GM18870 (cell line): ENCODE results near the gene THOC3.
"Not testable (repeated sequence)": the region's sequence is repeated elsewhere in the genome, so short reads cannot be mapped to it uniquely, and the experiment has no call there.

Experiments
- ATAC-seq: cut with Tn5 transposase; IDR thresholded peaks from one replicate; pipeline ENCODE4 v1.9.1; 2021; ENCODE audit warnings: moderate library complexity; ENCODE audit not compliant: unreplicated experiment

THOC3 gene

DNA sequence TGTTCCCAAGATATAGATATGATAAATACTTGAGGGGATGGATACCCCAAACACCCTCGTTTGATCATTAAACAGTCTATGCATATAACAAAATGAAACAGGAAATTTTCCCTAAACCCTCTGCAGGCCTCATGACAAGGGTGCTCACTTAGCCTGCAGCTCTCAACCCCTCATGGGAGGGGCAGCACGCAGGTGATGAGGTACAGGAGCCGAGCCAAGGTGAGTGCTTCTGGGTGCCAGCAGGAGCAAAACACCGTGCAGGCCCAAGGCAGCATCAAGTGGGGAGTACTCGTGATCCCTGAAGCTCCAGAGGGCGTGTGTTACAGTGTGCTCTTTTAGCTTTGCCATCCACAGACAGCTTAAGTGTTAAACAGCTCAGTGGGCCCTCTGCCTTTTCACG, 24.9 kb downstream of the THOC3 start:
- ATAC-seq: not testable (repeated sequence)

GRCh38 chr5:175940632-175941031, 27.5 kb downstream of the THOC3 start:
- not testable (repeated sequence) for ATAC-seq

DNA sequence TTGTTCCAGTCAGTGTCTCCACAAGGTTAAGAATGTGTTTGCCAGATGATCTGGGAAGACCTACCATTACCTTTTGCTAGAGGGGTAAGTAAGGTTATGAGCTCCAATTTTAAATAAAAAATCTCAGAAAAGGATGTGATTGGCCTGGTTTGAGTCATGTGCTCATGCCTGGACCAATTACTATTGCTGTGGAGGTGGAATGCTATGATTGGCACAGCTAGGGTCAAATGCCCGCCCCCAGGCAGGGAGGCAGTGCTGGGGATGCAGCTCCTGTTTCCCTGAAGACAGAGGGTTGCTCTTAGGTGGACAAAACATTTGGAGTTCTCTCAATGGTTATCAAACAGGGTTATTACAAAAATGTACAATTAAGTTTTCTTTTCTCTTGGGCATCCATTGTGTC, 29.6 kb downstream of the THOC3 start:
- ATAC-seq: not testable (repeated sequence)

DNA sequence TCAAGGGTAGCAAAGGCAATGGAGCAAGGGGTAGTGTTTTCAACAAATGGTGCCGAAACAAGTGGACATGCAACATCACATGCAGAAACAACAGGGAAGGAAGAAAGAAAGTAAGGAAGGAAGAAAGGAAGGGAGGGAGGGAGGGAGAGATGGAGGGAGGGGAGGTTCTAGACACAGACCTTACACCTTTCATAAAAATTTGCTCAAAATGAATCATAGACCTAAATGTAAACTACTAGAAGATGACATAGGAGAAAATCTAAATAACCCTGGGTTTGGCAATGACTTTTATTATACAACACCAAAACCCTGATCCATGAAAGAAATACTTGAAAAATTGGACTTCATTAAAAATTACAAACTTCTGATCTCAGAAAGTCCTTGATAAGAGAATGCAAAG, 39.4 kb downstream of the THOC3 start:
- not testable (repeated sequence) for ATAC-seq

GRCh38 chr5:175925106-175925505, 43.0 kb downstream of the THOC3 start:
- not testable (repeated sequence) for ATAC-seq

- ATAC-seq: no peak
Measured at GRCh38 chr5:175922192-175922885, 45.8 kb downstream of the THOC3 start.

GRCh38 chr5:175921061-175921730, 46.9 kb downstream of the THOC3 start:
- ATAC-seq: no peak

GRCh38 chr5:175920231-175920811, 47.8 kb downstream of the THOC3 start:
- no peak for ATAC-seq

- peak; percentile 55 for ATAC-seq
Measured at GRCh38 chr5:175915066-175916037, 52.8 kb downstream of the THOC3 start.

DNA sequence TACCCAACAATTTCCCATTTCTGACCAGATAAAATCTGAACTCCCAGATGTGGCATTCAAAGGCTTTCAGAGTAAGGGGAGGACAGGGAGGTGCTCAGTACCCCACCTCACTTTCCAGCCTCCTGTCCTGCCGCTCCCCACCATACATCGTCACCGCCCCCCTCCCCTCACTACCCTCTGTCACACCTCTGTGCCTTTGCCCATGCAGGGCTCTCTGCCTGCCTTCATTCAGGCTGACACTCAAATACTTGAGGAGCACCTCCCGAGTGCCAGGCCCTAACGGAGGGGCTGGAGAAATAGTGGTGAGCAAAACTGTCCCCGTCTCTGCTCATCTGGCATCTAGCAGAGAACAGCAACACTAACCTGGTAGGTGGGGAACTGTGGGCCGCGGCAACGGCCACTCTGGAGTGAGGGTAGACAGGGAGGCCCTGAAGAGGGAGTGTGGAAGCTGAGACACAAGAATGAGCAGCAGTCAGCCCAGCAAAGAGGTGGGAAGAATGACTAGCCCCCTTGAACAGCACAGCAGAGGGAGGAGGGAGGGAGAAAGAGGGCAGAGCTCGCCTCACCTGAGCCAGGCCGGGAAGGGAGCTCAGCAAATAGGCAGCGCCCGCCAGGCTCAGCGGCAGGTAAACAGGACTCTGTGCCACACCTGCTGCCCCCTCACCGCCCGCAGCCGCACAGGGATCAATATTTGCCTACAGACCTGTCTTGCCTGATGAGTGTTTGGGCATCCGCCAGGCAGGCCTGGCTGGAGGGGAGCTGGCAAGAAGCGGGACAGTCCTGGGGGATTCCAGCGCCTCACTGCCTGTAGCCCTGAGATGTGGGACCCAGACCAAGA, 54.1 kb downstream of the THOC3 start:
- not testable (repeated sequence) for ATAC-seq

- not testable (repeated sequence) for ATAC-seq
Measured at GRCh38 chr5:175910072-175910471, 58.0 kb downstream of the THOC3 start.
